Right cardiac atrium (tissue), 5 donors: ENCODE measurements around the gene PIK3R1. TPM values are rescaled to one million over a fixed set of nuclear protein-coding genes. Genes with fewer than 3 reads are reported as not detected.
"Not testable (repeated sequence)": the region's sequence is repeated elsewhere in the genome, so short reads cannot be mapped to it uniquely, and the experiment has no call there.

Experiments used
- ATAC-seq, 2 donors: fragments of 200-7000 bp; cut with Tn5 transposase; one replicate each; pipeline versions ENCODE4 v1.8.0 to v1.9.1; 2020; ENCODE audit warnings: moderate library complexity in 2 of 2, mild to moderate bottlenecking in 1 of 2
- DNase-seq, 3 donors: peaks; one replicate each; pipeline ENCODE4 v3.0.0-alpha.2; 2020
- H3K27ac ChIP-seq: one replicate; pipeline ENCODE4 v1.5.1; 2013; ENCODE audit warnings: mild to moderate bottlenecking, low read length, control low read depth, moderate library complexity
- H3K27me3 ChIP-seq: one replicate; pipeline ENCODE4 v1.6.1; 2013; ENCODE audit not compliant: control insufficient read depth, insufficient read depth
- H3K4me1 ChIP-seq: one replicate; pipeline ENCODE4 v1.6.1; 2013; ENCODE audit warnings: low read length; ENCODE audit not compliant: control insufficient read depth, insufficient read depth
- H3K4me3 ChIP-seq: one replicate; pipeline ENCODE4 v1.5.1; 2013; ENCODE audit warnings: low read length, control low read depth
- H3K9me3 ChIP-seq: one replicate; pipeline ENCODE4 v1.6.1; 2013; ENCODE audit warnings: low read length; ENCODE audit not compliant: control insufficient read depth
- WGBS: extraction: QIAGEN DNeasy Blood & Tissue Kit; methylation state at CpG from one replicate; pipeline ENCODE4 v1.1.7; 2013; 5-methylcytosine and 5-hydroxymethylcytosine counted together
- intact Hi-C, 4 donors: fragments of 100-400 bp; cut with DNase I; formaldehyde crosslinking; loops; one replicate each; pipeline versions ENCODE4 v1.11.0 to v1.14.0; 2022 to 2023
- polyA plus RNA-seq: library from polyadenylated mRNA; stranded (reverse); fragments of 200-250 nt; gene quantifications from one replicate; pipeline ENCODE4 v1.2.3, GENCODE V29; 2013
- total RNA-seq, 4 donors: library from RNA; stranded (reverse); fragmentation: NEBNext Ultra II Directional; extraction: Animal tissue kit (Norgen Biotek cat#: 25700); gene quantifications; one replicate each; pipeline ENCODE4 v1.2.1, GENCODE V29; 2021
- donor health status: healthy with polysubstance abuse.
- donor health status: DM: no; HTN: yes; CAD: no.
- donor health status: DM: no; HTN: no; CAD: no.
- donor health status: DM: no; HTN: yes; CAD: no; lungs with severe emphysema.
- donor health status: DM: yes; HTN: yes; CAD: no.

Gene PIK3R1
- total and polyA plus RNA-seq, 5 donors = 29.7 to 170 (median 105) TPM

DNA sequence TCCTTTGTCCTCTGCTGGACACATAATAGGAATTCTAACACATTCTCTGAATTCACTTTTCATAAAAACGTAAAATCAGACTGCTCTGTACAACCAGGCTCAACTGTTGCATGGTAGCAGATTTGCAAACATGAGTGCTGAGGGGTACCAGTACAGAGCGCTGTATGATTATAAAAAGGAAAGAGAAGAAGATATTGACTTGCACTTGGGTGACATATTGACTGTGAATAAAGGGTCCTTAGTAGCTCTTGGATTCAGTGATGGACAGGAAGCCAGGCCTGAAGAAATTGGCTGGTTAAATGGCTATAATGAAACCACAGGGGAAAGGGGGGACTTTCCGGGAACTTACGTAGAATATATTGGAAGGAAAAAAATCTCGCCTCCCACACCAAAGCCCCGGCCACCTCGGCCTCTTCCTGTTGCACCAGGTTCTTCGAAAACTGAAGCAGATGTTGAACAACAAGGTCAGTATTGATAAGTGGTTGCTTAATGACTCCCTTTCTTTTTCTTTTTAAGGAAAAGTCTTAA, 11.1 kb downstream of the PIK3R1 start:
- H3K27ac ChIP-seq = peak overlapping the region; percentile 71

DNA sequence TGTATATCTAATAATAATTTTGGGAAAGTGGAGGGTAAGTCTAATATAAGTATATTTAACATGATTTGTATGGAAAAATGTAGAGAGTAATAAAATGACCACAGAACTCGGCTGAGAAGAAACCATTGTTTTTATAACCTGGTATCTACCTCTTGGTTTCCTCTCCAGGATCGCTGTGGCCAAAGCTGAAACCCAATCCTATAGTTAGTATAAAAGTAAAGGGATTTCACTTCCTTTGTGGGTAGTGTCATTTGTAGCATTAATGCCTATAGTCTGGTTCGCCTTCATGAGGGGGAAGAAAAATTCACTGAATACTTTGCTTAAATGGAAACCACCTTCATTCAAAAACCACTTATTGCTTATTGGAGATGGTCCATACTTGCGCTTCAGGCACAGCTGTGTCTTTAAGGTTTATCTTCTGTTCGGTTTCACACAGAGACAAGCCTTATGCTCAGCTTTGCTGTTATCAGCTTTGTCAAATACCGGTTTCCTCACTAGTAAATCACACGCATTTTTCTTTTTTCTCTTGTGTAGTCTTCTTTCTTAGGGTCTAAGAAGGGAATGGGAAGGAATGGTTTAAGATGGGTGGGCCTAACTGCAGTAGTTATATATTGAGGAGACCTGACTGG, 12.1 kb downstream of the PIK3R1 start:
- Histone ChIP-seq H3K27ac (no peak overlapping the region), H3K27me3 (no peaks in the 10 kb centered on the region), H3K4me3 (no peak overlapping the region), H3K4me1 (peaks cover 35% of the 10 kb centered on the region), H3K9me3 (no peaks in the 10 kb centered on the region)
- 64% methylated on average over 7 of the region's 7 CpGs for WGBS
- no peak for ATAC-seq
- intact Hi-C loops = no loop called here
- no peak for DNase-seq

More for the DNA sequence above, 11.1 kb downstream of the PIK3R1 start:
- no peaks in the 10 kb centered on the region for H3K9me3 ChIP-seq
- no peaks in the 10 kb centered on the region for H3K27me3 ChIP-seq
- peaks cover 35% of the 10 kb centered on the region for H3K4me1 ChIP-seq
- ATAC-seq = no peak
- 62% methylated on average over 8 of the region's 8 CpGs for WGBS
- no peak overlapping the region for H3K4me3 ChIP-seq
- no peak for DNase-seq
- intact Hi-C loops = no loop called here

DNA sequence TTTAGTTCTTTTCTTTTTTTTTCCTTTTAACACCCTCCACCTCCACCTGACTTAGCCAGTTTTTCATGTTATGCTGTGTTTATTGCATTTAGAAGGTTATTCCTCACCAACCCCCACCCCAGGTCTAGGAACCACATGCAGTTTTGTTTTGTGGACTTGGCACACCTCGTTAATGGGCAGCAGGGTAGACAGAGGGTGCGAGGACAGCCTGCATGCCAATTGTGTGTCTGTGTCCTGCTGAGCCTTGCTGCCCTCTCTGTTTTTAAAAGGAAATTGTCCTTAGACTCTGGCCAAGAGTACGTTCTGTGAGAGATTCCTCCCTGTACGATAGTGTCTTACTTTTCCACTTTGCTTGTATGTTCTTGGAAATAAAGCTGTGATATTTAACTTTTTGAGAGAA, 13.9 kb downstream of the PIK3R1 start:
- peak in 1 of 2 donors; percentile 49 for ATAC-seq
- Histone ChIP-seq H3K4me1 (peaks cover 31% of the 10 kb centered on the region), H3K27me3 (no peaks in the 10 kb centered on the region), H3K27ac (no peak overlapping the region), H3K4me3 (no peak overlapping the region), H3K9me3 (no peaks in the 10 kb centered on the region)
- intact Hi-C loops = no loop called here
- WGBS = 53% methylated on average over 4 of the region's 4 CpGs
- peak in 1 of 3 donors; percentile 29 for DNase-seq

DNA sequence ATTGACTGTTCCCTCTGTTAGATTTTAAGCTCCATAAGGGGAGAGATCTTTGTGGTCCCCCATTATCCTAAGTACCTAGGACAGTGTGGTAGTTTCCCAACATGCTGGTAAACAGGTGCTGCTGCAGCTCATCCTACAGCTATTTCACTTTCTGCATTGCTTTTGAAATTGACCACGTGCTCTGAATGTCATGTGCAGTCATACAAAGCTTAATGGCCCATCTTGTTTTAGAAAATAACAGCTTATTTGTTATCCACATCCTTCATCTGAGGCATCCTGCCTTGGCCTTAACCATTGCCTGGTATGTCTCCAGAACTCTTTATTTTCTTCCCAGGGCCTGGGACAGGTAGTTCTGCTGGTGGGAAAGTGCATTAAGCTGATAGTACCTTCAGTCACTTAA, 14.7 kb downstream of the PIK3R1 start:
- Histone ChIP-seq H3K9me3 (no peaks in the 10 kb centered on the region), H3K27ac (no peak overlapping the region), H3K27me3 (no peaks in the 10 kb centered on the region), H3K4me3 (no peak overlapping the region), H3K4me1 (peaks cover 29% of the 10 kb centered on the region)
- WGBS = 82% methylated on average over 1 of the region's 1 CpG
- ATAC-seq = no peak
- no peak for DNase-seq
- intact Hi-C loops = no loop called here

DNA sequence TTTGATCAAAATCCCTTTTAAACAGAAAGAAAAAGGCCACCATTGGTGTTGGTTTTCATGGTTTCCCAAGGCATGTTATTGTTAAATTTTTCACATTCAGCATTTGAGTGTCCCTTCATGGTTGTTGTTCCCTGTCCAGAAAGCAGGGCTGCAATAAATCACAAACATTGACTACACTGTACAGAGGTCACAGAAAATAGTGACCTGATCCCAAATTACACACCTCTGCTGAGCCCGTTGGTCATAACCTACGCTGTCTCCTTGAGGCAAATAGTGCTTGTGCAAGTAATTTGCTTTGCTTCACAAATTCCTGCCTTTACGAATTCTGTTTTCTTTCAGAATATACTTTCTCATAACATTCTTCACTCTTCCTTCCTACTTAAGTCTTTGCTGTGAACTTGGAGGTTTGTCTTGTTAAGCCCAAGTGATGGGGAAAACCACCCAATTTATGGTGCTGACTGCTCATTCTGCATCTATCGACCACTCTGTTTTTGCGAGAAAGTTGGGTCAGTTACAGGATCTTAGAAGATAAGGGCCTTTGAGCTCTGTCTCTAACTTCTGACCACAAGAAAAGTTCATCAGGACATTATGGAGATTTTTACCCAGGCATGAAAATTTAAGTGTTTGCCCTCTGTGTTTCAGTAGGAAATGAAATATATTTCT, 16.0 kb downstream of the PIK3R1 start:
- H3K27me3 ChIP-seq = no peaks in the 10 kb centered on the region
- ATAC-seq = no peak
- peaks cover 17% of the 10 kb centered on the region for H3K4me1 ChIP-seq
- no peaks in the 10 kb centered on the region for H3K9me3 ChIP-seq
- DNase-seq = no peak
- H3K4me3 ChIP-seq = no peak overlapping the region
- H3K27ac ChIP-seq = no peak overlapping the region
- intact Hi-C loops = no loop called here
- 78% methylated on average over 5 of the region's 5 CpGs for WGBS

DNA sequence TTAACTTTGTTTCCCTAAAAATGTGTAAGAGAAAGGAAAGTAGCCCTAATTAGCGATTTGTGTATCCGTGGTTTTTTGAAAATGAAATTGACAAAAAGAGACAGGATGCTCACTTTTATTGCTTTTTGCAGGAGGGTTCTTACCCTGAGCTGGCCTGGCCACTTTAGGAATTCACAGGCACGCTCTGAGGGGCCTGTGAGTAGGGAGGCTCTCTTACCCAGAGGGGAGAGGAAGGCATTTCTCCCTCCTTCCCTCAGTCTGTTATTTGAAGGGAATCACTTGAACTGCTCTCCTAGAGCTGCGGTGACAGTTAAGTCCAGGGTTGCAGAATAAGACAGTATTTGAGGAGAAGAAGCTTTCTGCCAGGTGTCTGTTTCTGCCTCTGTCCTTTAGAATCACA, 16.7 kb downstream of the PIK3R1 start:
- DNase-seq (no peak), ATAC-seq (no peak)
- Histone ChIP-seq H3K9me3 (no peaks in the 10 kb centered on the region), H3K4me1 (peaks cover 19% of the 10 kb centered on the region), H3K27ac (no peak overlapping the region), H3K27me3 (no peaks in the 10 kb centered on the region), H3K4me3 (no peak overlapping the region)
- WGBS = 61% methylated on average over 4 of the region's 4 CpGs
- intact Hi-C loops = no loop called here

DNA sequence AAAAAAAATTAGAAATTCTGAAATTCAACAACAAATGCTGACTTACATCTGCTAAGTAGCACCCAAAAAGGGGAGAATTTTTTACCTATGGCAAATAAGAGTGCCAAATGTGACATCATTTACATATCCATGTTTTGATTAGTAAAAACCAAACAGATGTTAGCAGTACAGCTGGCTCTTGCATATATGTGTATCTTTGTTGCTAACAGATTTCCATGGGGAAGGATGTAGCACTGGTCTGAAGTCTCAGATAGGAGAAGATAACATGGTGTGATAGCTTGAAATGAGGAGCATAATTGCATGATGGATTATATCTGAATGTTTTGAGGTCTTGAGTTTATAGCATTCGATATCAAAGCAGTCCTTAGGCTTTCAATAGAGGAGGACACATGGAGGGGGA, 17.5 kb downstream of the PIK3R1 start:
- DNase-seq = no peak
- no peak for ATAC-seq
- Histone ChIP-seq H3K9me3 (no peaks in the 10 kb centered on the region), H3K4me1 (peaks cover 24% of the 10 kb centered on the region), H3K27ac (no peak overlapping the region), H3K4me3 (no peak overlapping the region), H3K27me3 (no peaks in the 10 kb centered on the region)
- 63% methylated on average over 1 of the region's 1 CpG for WGBS
- intact Hi-C loops = no loop called here

DNA sequence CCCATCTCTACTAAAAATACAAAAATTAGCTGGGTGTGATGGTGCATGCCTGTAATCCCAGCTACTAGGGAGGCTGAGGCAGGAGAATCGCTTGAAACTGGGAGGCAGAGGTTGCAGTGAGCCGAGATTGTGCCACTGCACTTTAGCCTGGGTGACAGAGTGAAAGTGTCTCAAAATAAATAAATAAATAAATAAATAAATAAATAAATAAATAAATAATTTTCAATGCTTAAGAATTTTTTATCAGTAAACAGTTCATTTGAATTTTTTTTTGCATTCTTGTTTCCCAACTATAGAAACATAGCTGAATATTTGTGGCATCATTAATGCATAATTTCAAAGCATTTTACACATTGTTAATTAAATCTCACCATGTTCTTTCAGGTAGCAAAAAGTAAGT, 19.7 kb downstream of the PIK3R1 start:
- H3K4me3 ChIP-seq, H3K27me3 ChIP-seq, DNase-seq, H3K27ac ChIP-seq, intact Hi-C loops, ATAC-seq, H3K9me3 ChIP-seq: not testable (repeated sequence)
- WGBS = over 99% methylated on average over 2 of the region's 2 CpGs
- H3K4me1 ChIP-seq = peaks cover 21% of the 10 kb centered on the region

DNA sequence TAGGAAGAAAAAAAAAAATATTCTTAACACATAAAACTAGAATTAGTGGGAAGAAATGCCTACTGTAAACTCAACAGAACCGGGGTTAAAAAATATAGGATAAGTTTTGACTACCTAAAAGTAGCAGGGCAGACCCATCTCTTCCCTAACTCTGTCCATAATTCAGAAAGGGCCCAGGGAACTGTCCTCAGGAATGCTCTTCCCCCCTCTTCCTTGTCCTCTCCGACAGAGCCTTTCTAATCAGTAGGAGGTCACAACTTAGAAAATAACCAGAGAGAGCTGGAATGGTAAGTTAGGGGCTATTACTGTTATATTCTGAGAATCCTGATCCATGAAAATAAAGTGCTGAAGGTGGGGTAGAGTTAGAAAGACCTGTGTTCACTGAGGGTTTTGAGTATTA, 22.2 kb downstream of the PIK3R1 start:
- DNase-seq (no peak), ATAC-seq (no peak)
- Histone ChIP-seq H3K4me1 (peaks cover 16% of the 10 kb centered on the region), H3K27ac (peak overlapping the region; percentile 19), H3K27me3 (no peaks in the 10 kb centered on the region), H3K9me3 (no peaks in the 10 kb centered on the region), H3K4me3 (no peak overlapping the region)
- intact Hi-C loops = no loop called here
- WGBS = 53% methylated on average over 2 of the region's 2 CpGs

DNA sequence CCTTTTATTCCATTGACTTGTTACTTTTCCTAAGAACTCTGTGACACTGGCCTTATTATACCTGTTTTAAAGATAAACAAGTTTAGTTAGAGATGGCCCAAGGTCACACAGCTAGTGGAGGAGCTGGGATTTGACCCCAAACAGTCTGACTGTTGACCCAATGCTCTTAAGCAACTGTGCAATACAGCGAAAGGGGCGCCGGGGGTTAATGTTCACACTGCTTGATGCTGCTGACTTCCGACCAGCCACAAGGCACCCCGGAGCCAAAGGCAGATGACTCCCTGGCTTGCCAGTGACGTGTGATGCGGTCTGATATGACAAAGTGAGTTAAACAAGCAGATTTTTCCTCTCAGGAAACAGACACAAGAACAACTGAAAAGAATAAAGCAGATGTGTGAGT, 23.9 kb downstream of the PIK3R1 start:
- Histone ChIP-seq H3K27me3 (no peaks in the 10 kb centered on the region), H3K4me1 (peaks cover 16% of the 10 kb centered on the region), H3K27ac (peak overlapping the region; percentile 39), H3K9me3 (no peaks in the 10 kb centered on the region), H3K4me3 (peak overlapping the region; percentile 32)
- peak; percentile 69 to 81 (median 80) for DNase-seq
- intact Hi-C loops = no loop called here
- WGBS = 6% methylated on average over 7 of the region's 7 CpGs
- peak; percentile 76 to 86 for ATAC-seq

DNA sequence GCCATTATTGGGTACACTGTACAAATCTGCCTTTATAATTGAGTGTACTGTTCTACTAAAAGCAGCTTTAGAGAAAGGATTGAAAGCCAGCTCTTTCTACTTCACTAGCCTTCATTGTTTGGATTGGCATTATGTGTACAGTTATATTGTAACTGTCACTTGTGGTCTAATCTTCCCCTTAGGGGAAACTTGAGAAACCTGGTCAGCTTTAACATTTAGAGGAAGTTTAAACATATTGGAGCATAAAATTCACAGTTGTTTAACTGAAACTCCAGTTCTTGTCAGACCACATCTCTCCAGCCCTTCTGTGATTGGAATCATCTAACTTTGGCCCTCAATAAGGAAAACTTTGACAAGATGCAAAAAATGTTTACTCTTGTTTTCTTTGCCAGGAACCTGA, 24.6 kb downstream of the PIK3R1 start:
- intact Hi-C loops = no loop called here

More for the DNA sequence above, 24.6 kb downstream of the PIK3R1 start:
- H3K9me3 ChIP-seq = no peaks in the 10 kb centered on the region
- H3K27ac ChIP-seq = no peak overlapping the region
- no peak overlapping the region for H3K4me3 ChIP-seq
- ATAC-seq = no peak
- H3K27me3 ChIP-seq = no peaks in the 10 kb centered on the region
- DNase-seq = no peak
- peaks cover 16% of the 10 kb centered on the region for H3K4me1 ChIP-seq
